Upper lobe of right lung (tissue), 1 donor: ENCODE measurements around the gene MINDY4B. TPM values are rescaled to one million over a fixed set of nuclear protein-coding genes. Genes with fewer than 3 reads are reported as not detected.

Experiments used
- ATAC-seq: fragments of 200-7000 bp; cut with Tn5 transposase; one replicate; pipeline ENCODE4 v1.9.1; 2020; ENCODE audit warnings: mild to moderate bottlenecking, moderate library complexity
- DNase-seq: peaks from one replicate; pipeline ENCODE4 v3.0.0-alpha.2; 2020
- H3K27ac ChIP-seq: fragments of 200-600 bp; one replicate; pipeline ENCODE4 v1.8.0; 2022
- H3K27me3 ChIP-seq: fragments of 200-600 bp; one replicate; pipeline ENCODE4 v1.8.0; 2022; ENCODE audit warnings: mild to moderate bottlenecking
- H3K36me3 ChIP-seq: fragments of 200-600 bp; one replicate; pipeline ENCODE4 v1.8.0; 2022
- H3K4me1 ChIP-seq: fragments of 200-600 bp; one replicate; pipeline ENCODE4 v1.8.0; 2022
- H3K4me3 ChIP-seq: fragments of 200-600 bp; one replicate; pipeline ENCODE4 v1.8.0; 2022; ENCODE audit warnings: mild to moderate bottlenecking
- H3K9me3 ChIP-seq: fragments of 200-600 bp; one replicate; pipeline ENCODE4 v1.8.0; 2022
- CTCF ChIP-seq: fragments of 200-600 bp; IDR thresholded peaks from one replicate; pipeline ENCODE4 v1.8.0; 2022; ENCODE audit warnings: antibody characterized with exemption
- intact Hi-C: fragments of 100-400 bp; cut with DNase I; formaldehyde crosslinking; loops from one replicate; pipeline ENCODE4 v1.11.0; 2022
- total RNA-seq: library from RNA; stranded (reverse); fragmentation: NEBNext Ultra II Directional; extraction: Animal tissue kit (Norgen Biotek cat#: 25700); gene quantifications from one replicate; pipeline ENCODE4 v1.2.1, GENCODE V29; 2021
- donor health status: DM: no; HTN: yes; CAD: no; lungs with severe emphysema.

Gene MINDY4B
- total RNA-seq, 1 donor from 2014 or later: not detected

- no peak for TF ChIP-seq CTCF
- no peak for DNase-seq
- Histone ChIP-seq H3K36me3 (no peaks in the 10 kb centered on the region), H3K4me1 (no peaks in the 10 kb centered on the region), H3K9me3 (no peaks in the 10 kb centered on the region), H3K27me3 (no peaks in the 10 kb centered on the region), H3K4me3 (no peak overlapping the region), H3K27ac (no peak overlapping the region)
- ATAC-seq: no peak
- intact Hi-C loops: no loop called here
Observed at GRCh38 chr3:150847433-150847832, 57.8 kb downstream of the MINDY4B start.

- intact Hi-C loops: no loop called here
- no peak for TF ChIP-seq CTCF
- Histone ChIP-seq H3K4me3 (no peak overlapping the region), H3K4me1 (no peaks in the 10 kb centered on the region), H3K27me3 (no peaks in the 10 kb centered on the region), H3K36me3 (no peaks in the 10 kb centered on the region), H3K9me3 (no peaks in the 10 kb centered on the region), H3K27ac (no peak overlapping the region)
- DNase-seq: no peak
- peak; percentile 76 for ATAC-seq
Observed at GRCh38 chr3:150844484-150844883, 60.8 kb downstream of the MINDY4B start.

- H3K4me3 ChIP-seq: no peak overlapping the region
- no peak for TF ChIP-seq CTCF
- no peaks in the 10 kb centered on the region for H3K36me3 ChIP-seq
- ATAC-seq (no peak), DNase-seq (no peak)
- intact Hi-C loops: no loop called here
- H3K9me3 ChIP-seq: no peaks in the 10 kb centered on the region
- no peaks in the 10 kb centered on the region for H3K4me1 ChIP-seq
- H3K27me3 ChIP-seq: no peaks in the 10 kb centered on the region
- H3K27ac ChIP-seq: no peak overlapping the region
Observed at GRCh38 chr3:150843241-150843640, 62.0 kb downstream of the MINDY4B start.

GRCh38 chr3:150840802-150841515 is 64.3 kb downstream of the MINDY4B start:
- no peak overlapping the region for H3K4me3 ChIP-seq
- DNase-seq (no peak), ATAC-seq (peak; percentile 19)
- no peaks in the 10 kb centered on the region for H3K27me3 ChIP-seq
- H3K9me3 ChIP-seq: no peaks in the 10 kb centered on the region
- no peak for TF ChIP-seq CTCF
- no peaks in the 10 kb centered on the region for H3K4me1 ChIP-seq
- intact Hi-C loops: no loop called here
- no peaks in the 10 kb centered on the region for H3K36me3 ChIP-seq
- H3K27ac ChIP-seq: no peak overlapping the region

- TF ChIP-seq CTCF: no peak
- no peak for ATAC-seq
- H3K4me1 ChIP-seq: no peaks in the 10 kb centered on the region
- no peaks in the 10 kb centered on the region for H3K9me3 ChIP-seq
- H3K36me3 ChIP-seq: no peaks in the 10 kb centered on the region
- DNase-seq: no peak
- no peaks in the 10 kb centered on the region for H3K27me3 ChIP-seq
- intact Hi-C loops: no loop called here
- no peak overlapping the region for H3K27ac ChIP-seq
- H3K4me3 ChIP-seq: no peak overlapping the region
Observed at GRCh38 chr3:150830745-150831144, 74.5 kb downstream of the MINDY4B start.
